ENCODE measurements around the gene ZNF500.

ZNF500 gene

GRCh38 chr16:4734730-4735535 lies 32.0 kb downstream of the ZNF500 start:
- peak overlapping the region; percentile 71 for H3K27ac ChIP-seq (ENCODE audit: low read length)
- H3K36me3 ChIP-seq (ENCODE audit: control insufficient read depth in 1 of 2, insufficient read depth in 2 of 2, low read length in 2 of 2), result peaks cover 5 to 12% of the 10 kb centered on the region in 2 donors
- H3K27me3 ChIP-seq (ENCODE audit: low read depth, low read length), result no peaks in the 10 kb centered on the region
- no peaks in the 10 kb centered on the region for H3K9me3 ChIP-seq (ENCODE audit: control insufficient read depth in 1 of 2, low read length in 2 of 2)
- peaks cover 0 to 16% of the 10 kb centered on the region in 2 donors for H3K4me1 ChIP-seq (ENCODE audit: control insufficient read depth in 1 of 2, insufficient read depth in 2 of 2, low read length in 2 of 2)
- H3K4me3 ChIP-seq (ENCODE audit: low read depth in 1 of 2, low read length in 2 of 2), result peak overlapping the region; percentile 90 to 100

DNA sequence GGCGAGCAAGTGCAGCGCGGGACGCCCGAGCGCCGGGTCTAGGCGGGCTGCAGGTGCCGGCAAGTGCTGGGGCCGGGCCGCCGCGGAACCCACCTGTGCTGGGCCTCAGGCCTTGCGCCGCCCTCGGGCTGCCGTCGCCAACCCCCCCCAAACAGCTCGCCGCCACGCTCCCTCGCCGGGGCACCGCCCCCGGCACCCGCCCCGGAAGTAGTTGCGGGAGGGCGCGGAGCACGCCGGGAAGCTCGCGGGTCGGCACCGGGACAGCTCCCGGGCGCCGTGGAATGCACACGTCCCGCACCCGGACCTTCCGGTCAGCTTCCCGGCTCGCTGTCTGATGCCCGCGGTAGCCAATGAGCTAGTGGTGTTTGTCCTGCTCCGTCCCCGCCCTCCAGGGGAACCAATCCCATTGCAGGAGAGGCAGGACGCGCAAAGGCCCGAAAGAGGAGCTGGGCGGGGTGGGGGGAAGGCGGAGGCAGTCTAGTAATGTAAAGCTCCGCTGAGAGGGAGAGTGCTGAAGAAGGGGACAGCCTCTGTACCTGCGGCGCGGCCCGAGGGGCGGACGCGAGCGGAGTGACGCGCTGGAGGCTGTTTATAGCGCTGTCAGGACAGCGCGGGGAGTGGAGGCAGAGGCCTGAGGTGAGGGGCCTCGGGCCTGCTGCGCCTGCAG lies 32.8 kb downstream of the ZNF500 start, which contains the start of the genes ANKS3 and DNAAF8:
Gene ANKS3 (minus strand): TSS at position 209 of the 667 bp plus-strand sequence. CDS start 4,122 bp downstream, outside the sequence.
Gene DNAAF8 (plus strand): TSS at position 475 of the 667 bp plus-strand sequence. CDS start 1,978 bp downstream, outside the sequence.
- Histone ChIP-seq H3K36me3 (ENCODE audit: control insufficient read depth in 1 of 2, insufficient read depth in 2 of 2, low read length in 2 of 2) (peaks cover 5 to 17% of the 10 kb centered on the region in 2 donors), H3K27me3 (ENCODE audit: low read depth, low read length) (no peaks in the 10 kb centered on the region), H3K4me1 (ENCODE audit: control insufficient read depth in 1 of 2, insufficient read depth in 2 of 2, low read length in 2 of 2) (peaks cover 0 to 16% of the 10 kb centered on the region in 2 donors), H3K9me3 (ENCODE audit: control insufficient read depth in 1 of 2, low read length in 2 of 2) (no peaks in the 10 kb centered on the region), H3K4me3 (ENCODE audit: low read depth in 1 of 2, low read length in 2 of 2) (peak within 1 kb of the TSS; percentile 90 to 100), H3K27ac (ENCODE audit: low read length) (peak within 1 kb of the TSS; percentile 71)

DNA sequence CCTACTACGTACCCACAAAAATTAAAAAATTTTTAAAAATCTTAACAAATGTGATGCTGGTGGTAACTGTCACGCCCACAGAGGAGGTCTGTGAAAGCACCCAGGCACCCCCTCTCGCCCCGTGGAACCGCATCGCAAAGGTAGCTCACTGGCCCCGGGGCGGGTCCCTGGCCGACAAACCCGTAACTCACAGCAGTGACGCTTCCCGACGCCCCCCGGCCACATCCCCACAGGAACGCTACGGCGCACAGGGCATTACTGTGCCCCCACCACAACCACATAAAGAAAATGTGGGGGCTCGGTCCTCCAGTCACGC lies 33.3 kb downstream of the ZNF500 start:
- Histone ChIP-seq H3K27me3 (ENCODE audit: low read depth, low read length) (no peaks in the 10 kb centered on the region), H3K9me3 (ENCODE audit: control insufficient read depth in 1 of 2, low read length in 2 of 2) (no peaks in the 10 kb centered on the region), H3K27ac (ENCODE audit: low read length) (no peak overlapping the region), H3K36me3 (ENCODE audit: control insufficient read depth in 1 of 2, insufficient read depth in 2 of 2, low read length in 2 of 2) (peaks cover 8 to 20% of the 10 kb centered on the region in 2 donors), H3K4me1 (ENCODE audit: control insufficient read depth in 1 of 2, insufficient read depth in 2 of 2, low read length in 2 of 2) (peaks cover 0 to 16% of the 10 kb centered on the region in 2 donors), H3K4me3 (ENCODE audit: low read depth in 1 of 2, low read length in 2 of 2) (peak overlapping the region; percentile 90 to 100)

DNA sequence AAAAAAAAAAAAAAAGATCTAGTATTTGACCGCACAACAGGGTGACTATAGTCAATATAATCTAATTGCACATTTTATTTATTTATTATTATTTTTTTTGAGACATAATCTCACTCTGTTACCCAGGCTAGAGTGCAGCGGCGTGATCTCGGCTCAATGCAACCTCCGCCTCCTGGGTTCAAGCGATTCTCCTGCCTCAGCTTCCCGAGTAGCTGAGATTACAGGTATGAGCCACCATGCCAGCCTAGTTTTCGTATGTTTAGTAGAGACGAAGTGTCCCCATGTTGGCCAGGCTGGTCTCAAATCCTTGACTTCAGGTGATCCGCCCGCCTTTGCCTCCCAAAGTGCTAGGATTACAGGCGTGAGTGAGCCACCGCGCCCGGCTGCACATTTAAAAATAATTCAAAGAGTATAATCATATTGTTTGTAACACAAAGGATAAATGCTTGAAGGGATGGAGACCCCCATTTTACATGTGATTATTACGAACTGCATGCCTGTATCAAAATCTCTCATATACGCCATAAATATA lies 33.7 kb downstream of the ZNF500 start:
- Histone ChIP-seq H3K9me3 (ENCODE audit: control insufficient read depth in 1 of 2, low read length in 2 of 2) (no peaks in the 10 kb centered on the region), H3K4me1 (ENCODE audit: control insufficient read depth in 1 of 2, insufficient read depth in 2 of 2, low read length in 2 of 2) (peaks cover 0 to 16% of the 10 kb centered on the region in 2 donors), H3K36me3 (ENCODE audit: control insufficient read depth in 1 of 2, insufficient read depth in 2 of 2, low read length in 2 of 2) (peaks cover 10 to 25% of the 10 kb centered on the region in 2 donors), H3K27ac (ENCODE audit: low read length) (no peak overlapping the region), H3K27me3 (ENCODE audit: low read depth, low read length) (no peaks in the 10 kb centered on the region), H3K4me3 (ENCODE audit: low read depth in 1 of 2, low read length in 2 of 2) (peak overlapping the region; percentile 90 to 100)

DNA sequence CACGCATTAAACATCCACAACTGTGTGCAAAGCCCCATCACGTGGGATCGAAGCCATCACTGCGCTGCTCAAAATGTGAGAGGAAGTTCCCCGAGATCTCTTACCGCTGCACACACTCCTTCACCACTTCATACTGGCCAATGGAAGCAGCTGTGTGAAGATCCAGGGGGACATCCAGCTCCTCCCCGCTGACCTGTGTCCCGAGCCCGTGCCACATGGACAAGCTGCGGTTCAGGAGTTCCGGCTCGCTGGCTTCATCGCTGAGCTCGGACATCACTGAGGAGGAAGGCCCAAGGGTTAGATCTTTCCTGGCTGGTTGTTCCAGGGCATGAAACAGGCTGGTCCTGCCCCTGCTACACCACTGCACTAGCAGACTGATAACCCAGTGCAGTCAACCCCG lies 37.1 kb downstream of the ZNF500 start:
- Histone ChIP-seq H3K27me3 (ENCODE audit: low read depth, low read length) (no peaks in the 10 kb centered on the region), H3K9me3 (ENCODE audit: control insufficient read depth in 1 of 2, low read length in 2 of 2) (no peaks in the 10 kb centered on the region), H3K4me3 (ENCODE audit: low read depth in 1 of 2, low read length in 2 of 2) (no peak overlapping the region), H3K4me1 (ENCODE audit: control insufficient read depth in 1 of 2, insufficient read depth in 2 of 2, low read length in 2 of 2) (peaks cover 0 to 6% of the 10 kb centered on the region in 2 donors), H3K36me3 (ENCODE audit: control insufficient read depth in 1 of 2, insufficient read depth in 2 of 2, low read length in 2 of 2) (peaks cover 18 to 49% of the 10 kb centered on the region in 2 donors), H3K27ac (ENCODE audit: low read length) (no peak overlapping the region)

GRCh38 chr16:4728676-4729075 lies 38.3 kb downstream of the ZNF500 start:
- no peaks in the 10 kb centered on the region for H3K27me3 ChIP-seq (ENCODE audit: low read depth, low read length)
- H3K9me3 ChIP-seq (ENCODE audit: control insufficient read depth in 1 of 2, low read length in 2 of 2), result no peaks in the 10 kb centered on the region
- no peak overlapping the region for H3K4me3 ChIP-seq (ENCODE audit: low read depth in 1 of 2, low read length in 2 of 2)
- H3K27ac ChIP-seq (ENCODE audit: low read length), result no peak overlapping the region
- peaks cover 0 to 5% of the 10 kb centered on the region in 2 donors for H3K4me1 ChIP-seq (ENCODE audit: control insufficient read depth in 1 of 2, insufficient read depth in 2 of 2, low read length in 2 of 2)
- H3K36me3 ChIP-seq (ENCODE audit: control insufficient read depth in 1 of 2, insufficient read depth in 2 of 2, low read length in 2 of 2), result peaks cover 24 to 56% of the 10 kb centered on the region in 2 donors

DNA sequence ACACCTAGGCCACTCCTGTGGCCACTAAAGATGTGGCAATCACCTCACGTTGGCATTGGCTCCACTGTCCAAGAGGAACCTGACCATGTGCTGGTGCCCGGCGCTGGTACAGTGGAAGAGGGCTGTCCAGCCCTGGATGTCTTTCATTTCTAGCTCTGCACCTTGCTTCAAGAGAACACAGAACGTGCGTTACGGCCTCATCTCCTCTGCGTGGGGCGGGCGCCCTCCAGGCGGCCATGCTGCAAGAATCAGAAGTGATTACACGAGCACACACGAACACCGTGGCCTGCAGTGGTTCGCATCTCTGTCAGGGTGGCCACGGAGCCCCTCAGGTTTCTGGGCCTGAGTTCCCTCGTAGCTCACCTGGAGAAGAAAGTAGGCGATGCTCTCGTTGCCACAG lies 40.3 kb downstream of the ZNF500 start:
- H3K4me3 ChIP-seq (ENCODE audit: low read depth in 1 of 2, low read length in 2 of 2), result no peak overlapping the region
- no peaks in the 10 kb centered on the region for H3K27me3 ChIP-seq (ENCODE audit: low read depth, low read length)
- H3K27ac ChIP-seq (ENCODE audit: low read length), result no peak overlapping the region
- H3K4me1 ChIP-seq (ENCODE audit: control insufficient read depth in 1 of 2, insufficient read depth in 2 of 2, low read length in 2 of 2), result no peaks in the 10 kb centered on the region
- no peaks in the 10 kb centered on the region for H3K9me3 ChIP-seq (ENCODE audit: control insufficient read depth in 1 of 2, low read length in 2 of 2)
- H3K36me3 ChIP-seq (ENCODE audit: control insufficient read depth in 1 of 2, insufficient read depth in 2 of 2, low read length in 2 of 2), result peaks cover 30 to 61% of the 10 kb centered on the region in 2 donors

DNA sequence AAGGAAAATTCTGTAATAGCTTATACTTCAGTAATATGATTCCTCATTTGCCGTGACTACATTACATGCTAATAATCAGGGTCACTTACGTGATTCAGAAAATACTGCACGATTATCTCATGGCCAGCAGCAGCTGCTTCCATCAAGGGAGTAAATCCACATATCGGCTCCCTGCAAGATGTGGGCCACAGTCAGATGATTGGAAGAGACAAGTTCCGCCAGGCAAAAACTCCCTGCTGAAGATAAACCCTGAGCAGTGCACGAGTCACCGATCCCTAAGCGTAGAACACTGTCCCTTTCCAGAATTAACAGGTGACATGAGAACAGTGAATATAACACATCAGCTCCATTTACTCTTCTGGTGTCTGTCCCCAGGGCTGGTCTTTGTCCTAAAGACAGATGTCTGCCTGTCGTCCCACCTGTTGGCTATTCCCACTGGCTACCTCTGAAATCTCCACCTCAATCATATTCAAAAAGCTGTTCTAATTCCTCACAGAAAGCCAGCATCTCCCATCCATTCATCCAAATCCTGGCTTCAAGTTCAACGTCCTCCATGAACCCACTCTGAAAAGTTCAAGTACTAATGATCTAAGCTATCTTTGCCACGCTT lies 42.2 kb downstream of the ZNF500 start:
- H3K4me1 ChIP-seq (ENCODE audit: control insufficient read depth in 1 of 2, insufficient read depth in 2 of 2, low read length in 2 of 2), result no peaks in the 10 kb centered on the region
- H3K9me3 ChIP-seq (ENCODE audit: control insufficient read depth in 1 of 2, low read length in 2 of 2), result no peaks in the 10 kb centered on the region
- H3K36me3 ChIP-seq (ENCODE audit: control insufficient read depth in 1 of 2, insufficient read depth in 2 of 2, low read length in 2 of 2), result peaks cover 25 to 50% of the 10 kb centered on the region in 2 donors
- H3K27me3 ChIP-seq (ENCODE audit: low read depth, low read length), result no peaks in the 10 kb centered on the region
- no peak overlapping the region for H3K4me3 ChIP-seq (ENCODE audit: low read depth in 1 of 2, low read length in 2 of 2)
- no peak overlapping the region for H3K27ac ChIP-seq (ENCODE audit: low read length)

DNA sequence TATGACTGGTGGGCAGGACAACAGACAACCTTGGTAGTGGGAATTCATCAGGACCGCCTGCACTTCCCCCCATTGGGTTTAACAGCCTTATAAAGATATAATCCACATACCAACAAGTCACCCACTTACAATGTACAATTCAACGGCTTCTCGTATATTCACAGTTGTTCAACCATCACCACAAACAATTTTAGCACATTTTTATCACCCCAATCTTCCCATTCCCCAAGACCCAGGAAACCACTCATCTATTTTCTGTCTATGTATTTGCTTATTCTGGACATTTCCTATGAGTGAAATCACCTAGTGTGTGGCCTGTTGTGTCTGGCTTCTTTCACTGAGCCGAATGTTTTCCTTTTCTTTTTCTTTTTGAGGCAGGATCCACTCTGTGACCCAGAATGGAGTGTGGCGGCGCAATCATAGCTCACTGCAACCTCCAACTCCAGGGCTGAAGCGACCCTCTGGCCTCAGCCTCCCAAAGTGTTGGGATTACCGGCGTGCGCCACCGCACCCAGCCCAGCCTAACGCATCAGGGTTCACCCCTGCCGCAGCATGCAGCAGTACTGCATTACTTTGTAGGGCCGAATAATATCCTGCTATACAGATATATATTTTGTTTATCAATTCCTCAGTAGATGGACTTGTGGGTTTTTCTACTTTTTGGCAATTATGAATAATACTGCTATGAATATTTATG lies 43.7 kb downstream of the ZNF500 start:
- Histone ChIP-seq H3K4me3 (ENCODE audit: low read depth in 1 of 2, low read length in 2 of 2) (no peak overlapping the region), H3K36me3 (ENCODE audit: control insufficient read depth in 1 of 2, insufficient read depth in 2 of 2, low read length in 2 of 2) (peaks cover 20 to 48% of the 10 kb centered on the region in 2 donors)

GRCh38 chr16:4718466-4718865 lies 48.5 kb downstream of the ZNF500 start:
- Histone ChIP-seq H3K27me3 (ENCODE audit: low read depth, low read length) (no peaks in the 10 kb centered on the region), H3K36me3 (ENCODE audit: control insufficient read depth in 1 of 2, insufficient read depth in 2 of 2, low read length in 2 of 2) (peaks cover 15 to 32% of the 10 kb centered on the region in 2 donors), H3K4me1 (ENCODE audit: control insufficient read depth in 1 of 2, insufficient read depth in 2 of 2, low read length in 2 of 2) (no peaks in the 10 kb centered on the region), H3K9me3 (ENCODE audit: control insufficient read depth in 1 of 2, low read length in 2 of 2) (no peaks in the 10 kb centered on the region), H3K27ac (ENCODE audit: low read length) (no peak overlapping the region), H3K4me3 (ENCODE audit: low read depth in 1 of 2, low read length in 2 of 2) (no peak overlapping the region)

More for the DNA sequence above, 43.7 kb downstream of the ZNF500 start:
- no peak overlapping the region for H3K27ac ChIP-seq (ENCODE audit: low read length)
- H3K9me3 ChIP-seq (ENCODE audit: control insufficient read depth in 1 of 2, low read length in 2 of 2), result no peaks in the 10 kb centered on the region
- no peaks in the 10 kb centered on the region for H3K27me3 ChIP-seq (ENCODE audit: low read depth, low read length)
- no peaks in the 10 kb centered on the region for H3K4me1 ChIP-seq (ENCODE audit: control insufficient read depth in 1 of 2, insufficient read depth in 2 of 2, low read length in 2 of 2)

All from muscle layer of duodenum (tissue), 2 donors.